Sigmoid colon (tissue), 7 donors: Measurements from ENCODE around the gene MSH3. TPM values are rescaled to one million over a fixed set of nuclear protein-coding genes. Genes with fewer than 3 reads are reported as not detected.
"Not testable (repeated sequence)": the region's sequence is repeated elsewhere in the genome, so short reads cannot be mapped to it uniquely, and the experiment has no call there.

Experiments used
- DNase-seq: peaks from one replicate; pipeline ENCODE4 v3.0.0-alpha.2; 2019
- H3K27ac ChIP-seq, 4 donors: fragments of 200-600 bp; sonication (generic); one replicate each; pipeline ENCODE4 v1.5.1; 2016 to 2019; ENCODE audit warnings: mild to moderate bottlenecking in 1 of 4
- H3K27me3 ChIP-seq, 3 donors: fragments of 200-600 bp; sonication (generic); one replicate each; pipeline ENCODE4 v1.5.1; 2019; ENCODE audit warnings: mild to moderate bottlenecking in 1 of 3
- H3K36me3 ChIP-seq, 4 donors: fragments of 200-600 bp; sonication (generic); one replicate each; pipeline ENCODE4 v1.5.1; 2016 to 2019
- H3K4me1 ChIP-seq, 4 donors: fragments of 200-600 bp; sonication (generic); one replicate each; pipeline ENCODE4 v1.5.1; 2017 to 2019
- H3K4me3 ChIP-seq, 4 donors: fragments of 200-600 bp; sonication (generic); one replicate each; pipeline ENCODE4 v1.5.1; 2017 to 2019; ENCODE audit warnings: mild to moderate bottlenecking in 2 of 4, moderate library complexity in 1 of 4
- H3K9me3 ChIP-seq, 4 donors: fragments of 200-600 bp in 3 of 4; sonication (generic) in 3 of 4; one replicate each; pipeline versions ENCODE4 v1.5.1 to v1.6.1; 2013 to 2019
- EP300 ChIP-seq, 4 donors: sonication (generic); formaldehyde crosslinking; IDR thresholded peaks; one replicate each; pipeline ENCODE4 v1.6.1; 2017; ENCODE audit warnings: antibody characterized with exemption in 4 of 4
- POLR2A ChIP-seq, 2 donors: fragments of 450-650 bp; IDR thresholded peaks; one replicate each; pipeline ENCODE4 v1.6.1; 2016; ENCODE audit warnings: antibody characterized with exemption in 2 of 2, mild to moderate bottlenecking in 2 of 2, moderate library complexity in 2 of 2
- POLR2AphosphoS5 ChIP-seq, 4 donors: sonication (generic); formaldehyde crosslinking; IDR thresholded peaks; one replicate each; pipeline ENCODE4 v1.6.1; 2017; ENCODE audit warnings: antibody characterized with exemption in 4 of 4
- WGBS, 2 donors: extraction: QIAGEN DNeasy Blood & Tissue Kit; methylation state at CpG; one replicate each; pipeline ENCODE4 v1.1.7; 2013; 5-methylcytosine and 5-hydroxymethylcytosine counted together
- intact Hi-C: fragments of 100-400 bp; cut with DNase I; formaldehyde crosslinking; loops from one replicate; pipeline ENCODE4 v1.15.1; 2023
- polyA plus RNA-seq, 3 donors: library from polyadenylated mRNA; stranded (reverse); fragments of 200-250 nt; gene quantifications; one replicate each; pipeline ENCODE4 v1.2.3, GENCODE V29; 2013
- total RNA-seq, 4 donors: library from RNA; depleted of rRNA; stranded (reverse); fragments of >200 nt; gene quantifications; one replicate each; pipeline ENCODE4 v1.1.0, GENCODE V29; 2016
- TF ChIP-seq, protein P1 (sequence below), 4 experiments: fragments of 450-650 bp in 3 of 4; fragments of 200-600 bp in 1 of 4; IDR thresholded peaks; one replicate each; pipeline ENCODE4 v1.5.1; 2016 to 2019; ENCODE audit warnings: antibody characterized with exemption in 4 of 4, mild to moderate bottlenecking in 3 of 4, moderate library complexity in 2 of 4
- donor health status: healthy with polysubstance abuse.
- donor health status: Bipolar disorder and iron deficiency.
- donor health status: healthy.

Gene MSH3
- total and polyA plus RNA-seq, 7 donors, result 3.6 to 15.3 (median 11.8) TPM

DNA sequence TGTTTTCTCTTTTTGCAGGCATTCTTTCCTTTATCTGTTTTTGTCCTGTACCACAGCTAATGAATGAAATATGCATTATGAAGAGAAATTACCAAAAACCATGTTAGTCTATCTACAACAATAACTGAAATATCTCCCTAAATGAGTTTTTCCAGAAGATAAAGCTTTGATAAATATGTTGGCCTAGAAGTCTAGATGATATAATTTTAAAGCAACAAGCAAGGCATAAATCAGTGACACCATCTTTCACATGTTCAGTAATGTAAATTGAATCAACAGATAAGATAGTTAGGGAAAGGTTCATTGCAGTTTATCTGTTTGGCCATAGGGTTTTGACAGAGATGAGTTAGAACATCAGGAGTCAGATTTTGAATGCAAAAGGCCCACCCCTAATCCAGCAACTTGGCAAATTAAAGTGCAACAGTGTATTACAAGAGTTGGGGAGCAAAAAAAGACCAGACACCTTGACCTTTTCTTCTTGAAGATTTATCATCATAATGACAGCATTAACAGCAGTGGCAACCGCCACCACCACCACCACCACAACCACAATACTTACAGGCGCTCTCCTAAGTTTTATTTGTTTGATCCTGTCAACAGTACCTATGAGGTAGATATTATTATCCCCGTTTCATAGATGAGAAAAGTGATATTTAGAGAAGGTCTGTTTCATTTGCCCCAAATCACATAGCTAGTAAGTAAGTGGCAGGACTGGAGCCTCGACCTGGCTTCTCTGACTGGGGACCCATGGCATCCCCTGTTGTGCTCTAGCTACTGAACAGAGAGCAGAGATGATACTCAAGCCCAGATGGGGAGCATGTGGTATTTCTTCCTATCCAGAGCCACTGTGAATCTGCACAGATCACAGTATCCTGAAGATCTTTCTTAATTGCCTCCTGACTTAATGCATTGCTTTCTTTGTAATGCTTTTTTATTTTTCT is 123.2 kb downstream of the MSH3 start:
- Histone ChIP-seq H3K36me3 (peaks cover 0 to 26% (median 2%) of the 10 kb centered on the region in 4 donors), H3K27me3 (no peaks in the 10 kb centered on the region), H3K27ac (no peak overlapping the region), H3K4me3 (no peak overlapping the region), H3K4me1 (no peaks in the 10 kb centered on the region), H3K9me3 (no peaks in the 10 kb centered on the region)
- 80 to 84% methylated on average over 4 of the region's 4 CpGs for WGBS, 2 donors
- intact Hi-C loops, result no loop called here
- TF ChIP-seq EP300 (IDR thresholded peaks at IDR 0.05) (no peak), POLR2A (IDR thresholded peaks at IDR 0.05) (no peak)
- no peak for DNase-seq

DNA sequence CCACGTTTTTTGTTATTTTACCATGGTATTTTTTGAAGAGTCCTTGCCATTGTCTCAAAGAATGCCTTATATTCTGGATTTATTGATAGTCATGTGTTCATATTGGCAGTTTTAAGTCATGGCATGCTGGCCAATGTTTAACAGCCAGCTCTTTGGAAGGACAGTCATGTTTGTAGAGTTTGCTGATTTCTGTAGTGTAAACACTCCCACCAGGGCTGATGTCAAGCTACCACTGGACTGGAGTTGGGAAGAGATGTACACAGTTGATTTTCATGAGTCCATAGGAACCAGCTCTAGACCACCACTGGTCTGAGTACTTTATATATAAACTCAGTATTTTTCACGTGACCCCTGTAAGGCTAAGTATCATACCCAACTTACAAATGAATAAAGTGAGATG is 125.6 kb downstream of the MSH3 start:
- TF ChIP-seq EP300 (IDR thresholded peaks at IDR 0.05), result no peak
- TF ChIP-seq POLR2A (IDR thresholded peaks at IDR 0.05), result no peak
- TF ChIP-seq, protein P1, sequence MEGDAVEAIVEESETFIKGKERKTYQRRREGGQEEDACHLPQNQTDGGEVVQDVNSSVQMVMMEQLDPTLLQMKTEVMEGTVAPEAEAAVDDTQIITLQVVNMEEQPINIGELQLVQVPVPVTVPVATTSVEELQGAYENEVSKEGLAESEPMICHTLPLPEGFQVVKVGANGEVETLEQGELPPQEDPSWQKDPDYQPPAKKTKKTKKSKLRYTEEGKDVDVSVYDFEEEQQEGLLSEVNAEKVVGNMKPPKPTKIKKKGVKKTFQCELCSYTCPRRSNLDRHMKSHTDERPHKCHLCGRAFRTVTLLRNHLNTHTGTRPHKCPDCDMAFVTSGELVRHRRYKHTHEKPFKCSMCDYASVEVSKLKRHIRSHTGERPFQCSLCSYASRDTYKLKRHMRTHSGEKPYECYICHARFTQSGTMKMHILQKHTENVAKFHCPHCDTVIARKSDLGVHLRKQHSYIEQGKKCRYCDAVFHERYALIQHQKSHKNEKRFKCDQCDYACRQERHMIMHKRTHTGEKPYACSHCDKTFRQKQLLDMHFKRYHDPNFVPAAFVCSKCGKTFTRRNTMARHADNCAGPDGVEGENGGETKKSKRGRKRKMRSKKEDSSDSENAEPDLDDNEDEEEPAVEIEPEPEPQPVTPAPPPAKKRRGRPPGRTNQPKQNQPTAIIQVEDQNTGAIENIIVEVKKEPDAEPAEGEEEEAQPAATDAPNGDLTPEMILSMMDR (IDR thresholded peaks at IDR 0.05), result no peak
- no peak for TF ChIP-seq POLR2AphosphoS5 (IDR thresholded peaks at IDR 0.05)
- DNase-seq, result no peak
- intact Hi-C loops, result no loop called here
- Histone ChIP-seq H3K4me1 (no peaks in the 10 kb centered on the region), H3K36me3 (peaks cover 0 to 26% (median 2%) of the 10 kb centered on the region in 4 donors), H3K4me3 (no peak overlapping the region), H3K9me3 (no peaks in the 10 kb centered on the region), H3K27ac (no peak overlapping the region), H3K27me3 (no peaks in the 10 kb centered on the region)
- 94 to 98% methylated on average over 2 of the region's 2 CpGs for WGBS, 2 donors

DNA sequence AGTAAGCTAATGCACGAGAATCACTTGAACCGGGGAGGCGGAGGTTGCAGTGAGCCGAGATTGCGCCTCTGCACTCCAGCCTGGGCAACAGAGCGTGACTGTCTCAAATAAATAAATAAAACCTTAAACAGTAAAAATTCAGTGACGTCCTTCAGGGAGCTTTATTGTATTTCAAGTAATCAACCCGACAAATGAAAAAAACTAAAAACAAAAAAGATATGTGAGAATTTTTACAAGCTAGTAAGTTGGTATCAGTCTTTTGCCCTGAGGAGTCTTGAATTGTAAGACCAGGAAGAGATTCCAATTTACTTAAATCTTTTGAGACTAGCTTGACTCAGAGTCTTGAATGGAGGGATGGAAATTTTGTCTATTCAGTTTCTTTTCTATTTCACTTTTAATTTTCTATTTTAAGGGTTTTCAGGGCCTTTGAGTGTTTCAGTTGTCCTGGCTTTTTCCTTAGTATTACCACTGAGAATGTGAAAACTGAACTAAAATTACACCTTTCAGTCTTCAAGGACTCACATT is 126.4 kb downstream of the MSH3 start:
- DNase-seq, result no peak
- Histone ChIP-seq H3K9me3 (no peaks in the 10 kb centered on the region), H3K4me3 (no peak overlapping the region), H3K27me3 (no peaks in the 10 kb centered on the region), H3K4me1 (no peaks in the 10 kb centered on the region), H3K36me3 (peaks cover 0 to 26% (median 2%) of the 10 kb centered on the region in 4 donors), H3K27ac (no peak overlapping the region)
- intact Hi-C loops, result no loop called here
- WGBS, 2 donors, result 96 to 97% methylated on average over 8 of the region's 8 CpGs
- TF ChIP-seq POLR2AphosphoS5 (IDR thresholded peaks at IDR 0.05) (no peak), EP300 (IDR thresholded peaks at IDR 0.05) (no peak), POLR2A (IDR thresholded peaks at IDR 0.05) (no peak)
- TF ChIP-seq, protein P1 (IDR thresholded peaks at IDR 0.05), result no peak

DNA sequence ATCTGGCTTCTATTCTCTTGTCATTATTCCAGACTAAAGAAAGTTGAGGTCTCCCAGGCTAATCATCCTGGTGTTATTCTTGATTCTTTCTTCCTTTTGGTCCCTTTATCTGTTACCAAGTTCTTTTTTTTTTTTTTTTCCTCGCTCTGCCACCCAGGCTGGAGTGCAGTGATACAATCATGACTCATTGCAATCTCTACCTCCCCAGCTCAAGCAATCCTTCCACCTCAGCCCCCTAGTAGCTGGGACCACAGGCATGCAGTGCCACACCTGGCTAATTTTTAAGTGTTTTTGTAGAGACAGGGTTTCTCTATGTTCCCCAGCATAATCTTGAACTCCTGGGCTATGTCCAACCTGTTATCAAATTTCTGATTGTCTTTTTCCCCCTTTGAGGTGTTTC is 126.9 kb downstream of the MSH3 start:
- WGBS, 2 donors, result 92 to 96% methylated on average over 1 of the region's 1 CpG
- TF ChIP-seq POLR2A (IDR thresholded peaks at IDR 0.05), result no peak
- H3K27me3 ChIP-seq, result no peaks in the 10 kb centered on the region
- H3K4me3 ChIP-seq, result no peak overlapping the region
- no peaks in the 10 kb centered on the region for H3K9me3 ChIP-seq
- intact Hi-C loops, result no loop called here
- H3K27ac ChIP-seq, result no peak overlapping the region
- H3K36me3 ChIP-seq, result peaks cover 0 to 26% (median under 1%) of the 10 kb centered on the region in 4 donors
- DNase-seq, result no peak
- H3K4me1 ChIP-seq, result no peaks in the 10 kb centered on the region

DNA sequence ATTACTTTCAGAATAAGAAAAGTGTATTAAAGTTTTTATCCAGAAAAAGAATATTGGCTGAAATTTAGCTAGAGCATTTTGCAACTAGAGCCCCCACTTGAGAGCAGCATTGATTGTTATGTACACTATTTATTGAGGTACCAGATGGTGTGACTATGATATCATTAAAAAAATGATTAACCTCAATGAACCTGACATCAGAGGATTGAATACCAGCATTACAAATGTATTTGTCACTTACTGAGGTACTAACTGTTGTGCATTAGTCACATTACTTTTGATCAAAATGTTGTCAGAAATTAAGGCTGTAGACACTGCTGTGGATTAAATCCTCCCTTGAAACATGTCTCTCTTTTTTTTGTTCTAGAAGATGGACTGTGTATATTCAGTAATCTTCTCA is 128.2 kb downstream of the MSH3 start:
- Histone ChIP-seq H3K4me1 (no peaks in the 10 kb centered on the region), H3K27me3 (no peaks in the 10 kb centered on the region), H3K4me3 (no peak overlapping the region), H3K27ac (no peak overlapping the region), H3K36me3 (peaks cover 0 to 26% (median 0%) of the 10 kb centered on the region in 4 donors), H3K9me3 (no peaks in the 10 kb centered on the region)
- intact Hi-C loops, result no loop called here
- TF ChIP-seq, protein P1 (IDR thresholded peaks at IDR 0.05), result no peak
- TF ChIP-seq POLR2AphosphoS5 (IDR thresholded peaks at IDR 0.05) (no peak), POLR2A (IDR thresholded peaks at IDR 0.05) (no peak)
- DNase-seq, result no peak

DNA sequence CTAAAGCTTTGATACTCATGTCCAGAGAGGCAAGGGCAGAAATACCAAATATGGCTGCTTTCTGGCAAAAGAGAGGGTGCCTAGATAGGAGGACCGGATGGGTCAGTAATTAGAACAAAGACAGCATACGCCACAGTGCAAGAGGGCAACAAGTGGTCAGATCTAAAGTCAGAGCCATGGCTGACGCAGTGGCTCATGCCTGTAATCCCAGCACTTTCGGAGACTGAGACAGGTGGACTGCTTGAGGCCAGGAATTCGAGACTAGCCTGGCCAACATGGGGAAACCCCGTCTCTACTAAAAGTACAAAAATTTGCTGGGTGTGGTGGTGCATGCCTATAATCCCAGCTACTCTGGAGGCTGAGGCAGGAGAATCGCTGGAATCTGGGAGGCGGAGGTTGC is 129.3 kb downstream of the MSH3 start:
- H3K27me3 ChIP-seq, H3K9me3 ChIP-seq, H3K27ac ChIP-seq, intact Hi-C loops, H3K4me3 ChIP-seq, H3K4me1 ChIP-seq, DNase-seq: not testable (repeated sequence)
- H3K36me3 ChIP-seq, result peaks cover 0 to 33% (median 0%) of the 10 kb centered on the region in 4 donors
- WGBS, 2 donors, result 97 to 98% methylated on average over 8 of the region's 8 CpGs
